ENCODE results near the gene NEURL1. TPM values are rescaled to one million over a fixed set of nuclear protein-coding genes. Genes with fewer than 3 reads are reported as not detected.

The NEURL1 gene
- polyA plus RNA-seq, 1 experiment = 0.58 TPM

GRCh38 chr10:103455235-103455634 lies 38.3 kb upstream of the NEURL1 start:
- CTCF ChIA-PET = interaction anchor here (0.8 to 0.9 kb wide), 2 partner anchors 22 to 30 kb away, joined by 3 read pairs; no protein-coding TSS in a partner anchor
- POLR2A ChIA-PET = no interaction called here

DNA sequence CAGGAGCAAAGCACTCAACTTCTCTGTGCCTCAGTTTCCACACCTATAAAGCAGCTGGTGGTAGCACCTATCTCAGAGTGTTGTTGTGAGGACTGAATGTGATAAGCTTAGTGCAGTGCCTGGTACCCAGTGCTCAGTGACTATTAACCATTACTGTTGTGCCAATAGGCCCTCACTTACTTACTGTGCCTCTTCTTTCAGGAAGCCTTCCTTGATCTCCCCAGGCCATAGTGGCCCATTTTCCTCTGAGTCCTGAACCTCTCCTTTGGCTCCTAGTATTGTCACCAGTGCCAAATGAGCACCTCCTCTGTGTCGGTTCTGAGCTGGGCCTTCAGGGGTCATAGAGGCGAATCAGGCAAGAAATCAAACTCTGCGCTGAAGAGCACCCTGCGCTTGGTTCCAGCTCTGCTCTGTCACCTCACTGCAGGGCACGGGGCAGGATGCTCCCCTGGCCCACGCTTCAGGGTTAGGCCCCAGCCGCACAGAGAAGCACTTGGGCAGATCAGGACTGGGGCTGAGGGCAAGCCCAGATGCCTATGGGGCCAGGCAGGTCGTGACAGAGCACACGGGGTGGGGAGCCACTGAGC lies 37.3 kb upstream of the NEURL1 start:
- ChIA-PET CTCF (interaction anchor here (0.9 kb wide), 1 partner anchor 21 kb away, joined by 3 read pairs; no protein-coding TSS in a partner anchor), POLR2A (no interaction called here)
- Histone ChIP-seq H3K4me3 (ENCODE audit: low read depth, low read length) (no peak overlapping the region), H3K27me3 (ENCODE audit: control insufficient read depth, insufficient read depth, low read length) (no peaks in the 10 kb centered on the region), H3K36me3 (ENCODE audit: control insufficient read depth, insufficient read depth, low read length) (no peaks in the 10 kb centered on the region)
- TF ChIP-seq CTCF (IDR thresholded peaks at IDR 0.05; ENCODE audit: insufficient read depth, low read depth, low read length) = no peak
- DNase-seq (ENCODE audit: low read depth) = no peak

More at GRCh38 chr10:103455235-103455634, 38.3 kb upstream of the NEURL1 start:
- no peak overlapping the region for H3K4me3 ChIP-seq (ENCODE audit: low read depth, low read length)
- TF ChIP-seq CTCF (IDR thresholded peaks at IDR 0.05; ENCODE audit: insufficient read depth, low read depth, low read length) = no peak
- DNase-seq (ENCODE audit: low read depth) = no peak
- H3K36me3 ChIP-seq (ENCODE audit: control insufficient read depth, insufficient read depth, low read length) = peaks cover 2% of the 10 kb centered on the region; the same call in 1 of the 2 replicates
- H3K27me3 ChIP-seq (ENCODE audit: control insufficient read depth, insufficient read depth, low read length) = no peaks in the 10 kb centered on the region

GRCh38 chr10:103457176-103457712 lies 36.3 kb upstream of the NEURL1 start:
- TF ChIP-seq CTCF (IDR thresholded peaks at IDR 0.05; ENCODE audit: insufficient read depth, low read depth, low read length) = no peak
- ChIA-PET CTCF (no interaction called here), POLR2A (no interaction called here)
- no peaks in the 10 kb centered on the region for H3K36me3 ChIP-seq (ENCODE audit: control insufficient read depth, insufficient read depth, low read length)
- no peaks in the 10 kb centered on the region for H3K27me3 ChIP-seq (ENCODE audit: control insufficient read depth, insufficient read depth, low read length)
- DNase-seq (ENCODE audit: low read depth) = no peak
- no peak overlapping the region for H3K4me3 ChIP-seq (ENCODE audit: low read depth, low read length)

GRCh38 chr10:103457896-103458583 lies 35.5 kb upstream of the NEURL1 start:
- POLR2A ChIA-PET = no interaction called here
- no peaks in the 10 kb centered on the region for H3K27me3 ChIP-seq (ENCODE audit: control insufficient read depth, insufficient read depth, low read length)
- H3K4me3 ChIP-seq (ENCODE audit: low read depth, low read length) = no peak overlapping the region
- H3K36me3 ChIP-seq (ENCODE audit: control insufficient read depth, insufficient read depth, low read length) = no peaks in the 10 kb centered on the region
- CTCF ChIA-PET = no interaction called here
- TF ChIP-seq CTCF (IDR thresholded peaks at IDR 0.05; ENCODE audit: insufficient read depth, low read depth, low read length) = no peak
- DNase-seq (ENCODE audit: low read depth) = no peak

GRCh38 chr10:103458720-103459119 lies 34.8 kb upstream of the NEURL1 start, which contains the start of gene CALHM1:
CALHM1 (minus strand) TSS chr10:103458900; CDS start chr10:103458751, 149 bp downstream.
- no peak for DNase-seq (ENCODE audit: low read depth)
- TF ChIP-seq CTCF (IDR thresholded peaks at IDR 0.05; ENCODE audit: insufficient read depth, low read depth, low read length) = no peak
- H3K4me3 ChIP-seq (ENCODE audit: low read depth, low read length) = no peak within 1 kb of the TSS
- no peaks in the 10 kb centered on the region for H3K27me3 ChIP-seq (ENCODE audit: control insufficient read depth, insufficient read depth, low read length)
- CTCF ChIA-PET = no interaction called here
- no peaks in the 10 kb centered on the region for H3K36me3 ChIP-seq (ENCODE audit: control insufficient read depth, insufficient read depth, low read length)
- POLR2A ChIA-PET = no interaction called here
